Suprapubic skin (tissue), 3 donors: ENCODE measurements around the gene TMEM187.

Experiments
- POLR2AphosphoS5 ChIP-seq, 3 donors: sonication (generic); formaldehyde crosslinking; IDR thresholded peaks; one replicate each; pipeline ENCODE4 v1.6.1; 2017; ENCODE audit warnings: antibody characterized with exemption in 3 of 3
- TF ChIP-seq, protein P1 (sequence below), 2 donors: fragments of 200-600 bp in 1 of 2; fragments of 450-650 bp in 1 of 2; sonication (generic) in 1 of 2; IDR thresholded peaks; one replicate each; pipeline ENCODE4 v1.5.1; 2016 to 2019; ENCODE audit warnings: antibody characterized with exemption in 2 of 2, mild to moderate bottlenecking in 1 of 2, moderate library complexity in 1 of 2

DNA sequence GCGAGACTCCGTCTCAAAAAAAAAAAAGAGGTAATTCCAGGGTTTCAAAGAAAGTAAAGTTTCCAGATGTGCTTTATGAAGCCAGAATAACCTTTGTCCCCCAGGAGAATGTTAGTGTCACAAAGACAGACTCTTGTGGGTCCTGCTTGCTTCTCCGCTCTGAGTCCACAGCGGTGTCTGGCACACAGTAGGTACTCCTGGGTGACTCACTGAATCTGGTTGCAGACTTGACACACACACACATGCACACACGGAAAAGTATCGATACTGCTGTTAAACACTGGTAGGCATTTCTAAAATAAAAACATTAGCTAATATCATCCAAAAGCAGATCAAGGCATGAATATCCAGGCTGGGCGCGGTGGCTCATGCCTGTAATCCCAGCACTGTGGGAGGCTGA is 22.9 kb downstream of the TMEM187 start:
- TF ChIP-seq, protein P1, sequence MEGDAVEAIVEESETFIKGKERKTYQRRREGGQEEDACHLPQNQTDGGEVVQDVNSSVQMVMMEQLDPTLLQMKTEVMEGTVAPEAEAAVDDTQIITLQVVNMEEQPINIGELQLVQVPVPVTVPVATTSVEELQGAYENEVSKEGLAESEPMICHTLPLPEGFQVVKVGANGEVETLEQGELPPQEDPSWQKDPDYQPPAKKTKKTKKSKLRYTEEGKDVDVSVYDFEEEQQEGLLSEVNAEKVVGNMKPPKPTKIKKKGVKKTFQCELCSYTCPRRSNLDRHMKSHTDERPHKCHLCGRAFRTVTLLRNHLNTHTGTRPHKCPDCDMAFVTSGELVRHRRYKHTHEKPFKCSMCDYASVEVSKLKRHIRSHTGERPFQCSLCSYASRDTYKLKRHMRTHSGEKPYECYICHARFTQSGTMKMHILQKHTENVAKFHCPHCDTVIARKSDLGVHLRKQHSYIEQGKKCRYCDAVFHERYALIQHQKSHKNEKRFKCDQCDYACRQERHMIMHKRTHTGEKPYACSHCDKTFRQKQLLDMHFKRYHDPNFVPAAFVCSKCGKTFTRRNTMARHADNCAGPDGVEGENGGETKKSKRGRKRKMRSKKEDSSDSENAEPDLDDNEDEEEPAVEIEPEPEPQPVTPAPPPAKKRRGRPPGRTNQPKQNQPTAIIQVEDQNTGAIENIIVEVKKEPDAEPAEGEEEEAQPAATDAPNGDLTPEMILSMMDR (IDR thresholded peaks at IDR 0.05): no peak
- no peak for TF ChIP-seq POLR2AphosphoS5 (IDR thresholded peaks at IDR 0.05)
